Left ventricle myocardium inferior (tissue), 1 donor: ENCODE data around the gene UBR3. TPM values are rescaled to one million over a fixed set of nuclear protein-coding genes. Genes with fewer than 3 reads are reported as not detected.
"Not testable (repeated sequence)": the region's sequence is repeated elsewhere in the genome, so short reads cannot be mapped to it uniquely, and the experiment has no call there.

Source experiments
- DNase-seq: peaks from one replicate; pipeline ENCODE4 v3.0.0-alpha.2; 2020
- H3K27ac ChIP-seq: fragments of 200-600 bp; replicated peaks from 2 replicates; pipeline ENCODE4 v1.8.0; 2021
- H3K27me3 ChIP-seq: fragments of 200-600 bp; 2 replicates; pipeline ENCODE4 v1.8.0; 2021; ENCODE audit warnings: low read depth
- H3K36me3 ChIP-seq: fragments of 200-600 bp; 2 replicates; pipeline ENCODE4 v1.8.0; 2021
- H3K4me1 ChIP-seq: fragments of 200-600 bp; 2 replicates; pipeline ENCODE4 v1.8.0; 2021
- H3K4me3 ChIP-seq: fragments of 200-600 bp; 2 replicates; pipeline ENCODE4 v1.8.0; 2021; ENCODE audit warnings: mild to moderate bottlenecking, moderate library complexity
- H3K9me3 ChIP-seq: fragments of 200-600 bp; replicated peaks from 2 replicates; pipeline ENCODE4 v1.8.0; 2021
- intact Hi-C: fragments of 100-400 bp; cut with micrococcal nuclease; formaldehyde crosslinking; loops from one replicate; pipeline ENCODE4 v1.11.0; 2022
- total RNA-seq: library from RNA; stranded (reverse); fragmentation: NEBNext Ultra II Directional; extraction: Animal tissue kit (Norgen Biotek cat#: 25700); gene quantifications from one replicate; pipeline ENCODE4 v1.2.1, GENCODE V29; 2021
- TF ChIP-seq, protein P1 (sequence below): fragments of 200-600 bp; IDR thresholded peaks from 2 replicates; pipeline ENCODE4 v1.8.0; 2021; ENCODE audit warnings: antibody characterized with exemption, mild to moderate bottlenecking, borderline replicate concordance
- donor health status: DM: no; HTN: yes; CAD: no; lungs with severe emphysema.

The UBR3 gene
- total RNA-seq, 1 donor from 2014 or later = 99.5 TPM

DNA sequence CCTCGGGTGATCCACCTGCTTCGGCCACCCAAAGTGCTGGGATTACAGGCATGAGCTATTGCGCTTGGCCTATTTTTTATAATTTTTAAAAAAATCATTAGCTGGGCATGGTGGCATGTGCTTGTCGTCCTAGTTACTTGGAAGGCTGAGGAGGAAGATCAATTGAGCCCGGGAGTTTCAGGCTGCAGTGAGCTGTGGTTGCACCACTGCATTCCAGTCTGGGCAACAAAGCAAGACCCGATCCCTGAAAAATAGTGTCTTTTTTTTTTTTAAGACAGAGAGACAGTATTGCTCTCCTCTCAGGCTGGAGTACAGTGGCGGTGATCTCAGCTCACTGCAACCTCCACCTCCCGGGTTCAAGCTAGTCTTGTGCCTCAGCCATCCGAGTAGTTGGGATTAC, 23.8 kb upstream of the UBR3 start:
- Histone ChIP-seq H3K9me3 (no peaks in the 10 kb centered on the region), H3K27me3 (no peaks in the 10 kb centered on the region), H3K4me3 (no peak overlapping the region), H3K4me1 (peaks cover 39% of the 10 kb centered on the region), H3K36me3 (peaks cover 69% of the 10 kb centered on the region), H3K27ac (no peak overlapping the region)
- intact Hi-C loops = no loop called here
- TF ChIP-seq, protein P1, sequence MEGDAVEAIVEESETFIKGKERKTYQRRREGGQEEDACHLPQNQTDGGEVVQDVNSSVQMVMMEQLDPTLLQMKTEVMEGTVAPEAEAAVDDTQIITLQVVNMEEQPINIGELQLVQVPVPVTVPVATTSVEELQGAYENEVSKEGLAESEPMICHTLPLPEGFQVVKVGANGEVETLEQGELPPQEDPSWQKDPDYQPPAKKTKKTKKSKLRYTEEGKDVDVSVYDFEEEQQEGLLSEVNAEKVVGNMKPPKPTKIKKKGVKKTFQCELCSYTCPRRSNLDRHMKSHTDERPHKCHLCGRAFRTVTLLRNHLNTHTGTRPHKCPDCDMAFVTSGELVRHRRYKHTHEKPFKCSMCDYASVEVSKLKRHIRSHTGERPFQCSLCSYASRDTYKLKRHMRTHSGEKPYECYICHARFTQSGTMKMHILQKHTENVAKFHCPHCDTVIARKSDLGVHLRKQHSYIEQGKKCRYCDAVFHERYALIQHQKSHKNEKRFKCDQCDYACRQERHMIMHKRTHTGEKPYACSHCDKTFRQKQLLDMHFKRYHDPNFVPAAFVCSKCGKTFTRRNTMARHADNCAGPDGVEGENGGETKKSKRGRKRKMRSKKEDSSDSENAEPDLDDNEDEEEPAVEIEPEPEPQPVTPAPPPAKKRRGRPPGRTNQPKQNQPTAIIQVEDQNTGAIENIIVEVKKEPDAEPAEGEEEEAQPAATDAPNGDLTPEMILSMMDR = no peak
- DNase-seq = no peak

DNA sequence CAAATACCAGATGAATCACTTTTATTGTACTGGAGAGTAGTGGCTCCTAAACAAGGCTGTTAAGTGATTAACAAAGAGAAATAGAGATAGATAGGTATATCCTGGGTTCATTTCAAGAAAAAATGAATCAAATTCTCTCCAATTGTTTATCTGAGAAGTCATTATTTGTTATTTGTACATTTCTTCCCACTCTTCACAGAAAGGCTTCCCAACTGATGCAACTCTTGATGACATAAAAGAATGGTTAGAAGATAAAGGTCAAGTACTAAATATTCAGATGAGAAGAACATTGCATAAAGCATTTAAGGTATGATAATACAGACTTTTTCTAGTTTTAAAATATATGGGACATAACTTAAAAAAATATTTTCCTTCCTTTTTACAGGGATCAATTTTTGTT, 20.7 kb upstream of the UBR3 start:
- Histone ChIP-seq H3K9me3 (no peaks in the 10 kb centered on the region), H3K36me3 (peaks cover 91% of the 10 kb centered on the region), H3K4me3 (no peak overlapping the region), H3K4me1 (peaks cover 9% of the 10 kb centered on the region), H3K27ac (no peak overlapping the region), H3K27me3 (no peaks in the 10 kb centered on the region)
- no peak for DNase-seq
- intact Hi-C loops = no loop called here
- TF ChIP-seq, protein P1 = no peak

GRCh38 chr2:169808221-169808620, 19.0 kb upstream of the UBR3 start:
- no peaks in the 10 kb centered on the region for H3K9me3 ChIP-seq
- no peak for DNase-seq
- peaks cover 91% of the 10 kb centered on the region for H3K36me3 ChIP-seq
- TF ChIP-seq, protein P1 = no peak
- no peak overlapping the region for H3K4me3 ChIP-seq
- H3K27ac ChIP-seq = no peak overlapping the region
- H3K27me3 ChIP-seq = no peaks in the 10 kb centered on the region
- H3K4me1 ChIP-seq = peaks cover 5% of the 10 kb centered on the region
- intact Hi-C loops = no loop called here

- intact Hi-C loops = no loop called here
- TF ChIP-seq, protein P1 = no peak
- no peak for DNase-seq
- no peak overlapping the region for H3K27ac ChIP-seq
- H3K4me3 ChIP-seq = no peak overlapping the region
- H3K36me3 ChIP-seq = peaks cover 82% of the 10 kb centered on the region
- H3K27me3 ChIP-seq = no peaks in the 10 kb centered on the region
- no peaks in the 10 kb centered on the region for H3K4me1 ChIP-seq
- peaks cover 4% of the 10 kb centered on the region for H3K9me3 ChIP-seq
Measured at GRCh38 chr2:169815849-169816248, 11.4 kb upstream of the UBR3 start.

- intact Hi-C loops, DNase-seq: not testable (repeated sequence)
- H3K36me3 ChIP-seq = peaks cover 71% of the 10 kb centered on the region
Measured at GRCh38 chr2:169816961-169817360, 10.3 kb upstream of the UBR3 start.

GRCh38 chr2:169817369-169817768, 9.9 kb upstream of the UBR3 start:
- H3K4me1 ChIP-seq, H3K27ac ChIP-seq, H3K4me3 ChIP-seq, H3K9me3 ChIP-seq, DNase-seq, intact Hi-C loops, H3K27me3 ChIP-seq: not testable (repeated sequence)
- peaks cover 67% of the 10 kb centered on the region for H3K36me3 ChIP-seq

More at GRCh38 chr2:169816961-169817360, 10.3 kb upstream of the UBR3 start:
- not testable (repeated sequence) for H3K4me3 ChIP-seq, H3K9me3 ChIP-seq, H3K27ac ChIP-seq, H3K27me3 ChIP-seq, H3K4me1 ChIP-seq

GRCh38 chr2:169818241-169818640, 9.0 kb upstream of the UBR3 start:
- Histone ChIP-seq H3K4me3 (no peak overlapping the region), H3K36me3 (peaks cover 58% of the 10 kb centered on the region), H3K27me3 (no peaks in the 10 kb centered on the region), H3K4me1 (peaks cover 15% of the 10 kb centered on the region), H3K27ac (no peak overlapping the region), H3K9me3 (peaks cover 4% of the 10 kb centered on the region)
- intact Hi-C loops = no loop called here
- DNase-seq = no peak
- TF ChIP-seq, protein P1 = no peak
